Psoas muscle (tissue), 8 donors: ENCODE results near the gene RNF224. TPM values are rescaled to one million over a fixed set of nuclear protein-coding genes. Genes with fewer than 3 reads are reported as not detected.

ENCODE experiments used
- ATAC-seq, 4 donors: fragments of 200-7000 bp; cut with Tn5 transposase; one replicate each; pipeline ENCODE4 v1.9.1; 2020; ENCODE audit warnings: moderate library complexity in 3 of 4, mild to moderate bottlenecking in 2 of 4
- DNase-seq, 2 donors: peaks; one replicate each; pipeline ENCODE4 v3.0.0-alpha.2; 2020
- H3K27ac ChIP-seq: fragments of 200-600 bp; one replicate; pipeline ENCODE4 v1.8.0; 2022
- H3K27me3 ChIP-seq, 3 donors: fragments of 200-600 bp in 1 of 3; one replicate each; pipeline versions ENCODE4 v1.6.1 to v1.8.0; 2013 to 2022; ENCODE audit warnings: low read length in 2 of 3, mild to moderate bottlenecking in 2 of 3, moderate library complexity in 1 of 3; ENCODE audit not compliant: insufficient read depth in 3 of 3
- H3K36me3 ChIP-seq, 2 donors: fragments of 200-600 bp in 1 of 2; one replicate each; pipeline versions ENCODE4 v1.6.1 to v1.8.0; 2013 to 2022; ENCODE audit warnings: low read depth in 1 of 2, mild to moderate bottlenecking in 1 of 2, moderate library complexity in 1 of 2; ENCODE audit not compliant: insufficient read depth in 1 of 2
- H3K4me1 ChIP-seq: fragments of 200-600 bp; one replicate; pipeline ENCODE4 v1.8.0; 2022
- H3K4me3 ChIP-seq: fragments of 200-600 bp; one replicate; pipeline ENCODE4 v1.8.0; 2022; ENCODE audit warnings: mild to moderate bottlenecking
- H3K9me3 ChIP-seq: fragments of 200-600 bp; one replicate; pipeline ENCODE4 v1.8.0; 2022
- CTCF ChIP-seq: fragments of 200-600 bp; IDR thresholded peaks from one replicate; pipeline ENCODE4 v1.8.0; 2022; ENCODE audit warnings: antibody characterized with exemption
- WGBS, 3 donors: extraction: QIAGEN DNeasy Blood & Tissue Kit; methylation state at CpG; one replicate each; pipeline versions ENCODE4 v1.1.6 to v1.1.7; 2013; 5-methylcytosine and 5-hydroxymethylcytosine counted together
- intact Hi-C, 2 donors: fragments of 100-400 bp; cut with DNase I; formaldehyde crosslinking; loops; one replicate each; pipeline versions ENCODE4 v1.11.0 to v1.14.2; 2022
- polyA plus RNA-seq, 3 donors: library from polyadenylated mRNA; stranded (reverse); fragments of 200-250 nt; gene quantifications; one replicate each; pipeline ENCODE4 v1.2.3, GENCODE V29; 2013
- total RNA-seq, 4 donors: library from RNA; stranded (reverse); fragmentation: NEBNext Ultra II Directional in 2 of 4; extraction: Animal tissue kit (Norgen Biotek cat#: 25700) in 2 of 4; gene quantifications; one replicate each; pipeline versions ENCODE4 v1.2.1 to v1.2.4, GENCODE V29; 2021 to 2023
- donor health status: healthy with polysubstance abuse.
- donor health status: DM: no; HTN: no; CAD: no; lungs with moderate emphysema.
- donor health status: Bipolar disorder and iron deficiency.
- donor health status: healthy.
- donor health status: DM: yes; HTN: yes; CAD: no.
- donor health status: DM: no; HTN: no; CAD: no.
- donor health status: DM: no; HTN: no; CAD: no.
- donor health status: DM: yes; HTN: yes; CAD: no.

Gene RNF224
- total and polyA plus RNA-seq, 7 donors, result 0.01 TPM; not detected in 6

GRCh38 chr9:137198051-137198901, 29.0 kb upstream of the RNF224 start:
- H3K27ac ChIP-seq, result no peak overlapping the region
- H3K27me3 ChIP-seq, result no peaks in the 10 kb centered on the region
- peaks cover 56% of the 10 kb centered on the region for H3K4me1 ChIP-seq
- peak overlapping the region; percentile 90 for H3K4me3 ChIP-seq
- TF ChIP-seq CTCF, result no peak
- ATAC-seq (no peak), DNase-seq (no peak)
- WGBS, 3 donors, result 63 to 66% (median 65%) methylated on average over 19 of the region's 19 CpGs
- intact Hi-C loops, result no loop called here
- H3K9me3 ChIP-seq, result no peaks in the 10 kb centered on the region
- H3K36me3 ChIP-seq, result no peaks in the 10 kb centered on the region

GRCh38 chr9:137198902-137199283, 28.4 kb upstream of the RNF224 start:
- intact Hi-C loops, result no loop called here
- Histone ChIP-seq H3K27ac (no peak overlapping the region), H3K36me3 (no peaks in the 10 kb centered on the region), H3K4me1 (peaks cover 62% of the 10 kb centered on the region), H3K4me3 (peak overlapping the region; percentile 90), H3K27me3 (no peaks in the 10 kb centered on the region), H3K9me3 (no peaks in the 10 kb centered on the region)
- DNase-seq (no peak), ATAC-seq (no peak)
- no peak for TF ChIP-seq CTCF
- 70 to 77% (median 71%) methylated on average over 11 of the region's 11 CpGs for WGBS, 3 donors

GRCh38 chr9:137199411-137200121, 27.7 kb upstream of the RNF224 start:
- H3K4me1 ChIP-seq, result peaks cover 62% of the 10 kb centered on the region
- H3K9me3 ChIP-seq, result no peaks in the 10 kb centered on the region
- DNase-seq, result no peak
- intact Hi-C loops, result no loop called here
- TF ChIP-seq CTCF, result no peak
- H3K36me3 ChIP-seq, result no peaks in the 10 kb centered on the region
- 13 to 19% (median 13%) methylated on average over 37 to 51 of the region's 51 CpGs for WGBS, 3 donors
- H3K4me3 ChIP-seq, result peak overlapping the region; percentile 90
- H3K27ac ChIP-seq, result peak overlapping the region; percentile 23
- ATAC-seq, result no peak
- H3K27me3 ChIP-seq, result no peaks in the 10 kb centered on the region

GRCh38 chr9:137200311-137201204, 26.7 kb upstream of the RNF224 start, which contains the start of gene TPRN:
TPRN (minus strand) TSS chr9:137200741; CDS start chr9:137200711, 30 bp downstream.
- Histone ChIP-seq H3K4me3 (peak within 1 kb of the TSS; percentile 90), H3K9me3 (no peaks in the 10 kb centered on the region), H3K27me3 (no peaks in the 10 kb centered on the region), H3K36me3 (no peaks in the 10 kb centered on the region), H3K4me1 (peaks cover 62% of the 10 kb centered on the region), H3K27ac (peak within 1 kb of the TSS; percentile 86)
- DNase-seq (peak; percentile 100), ATAC-seq (peak; percentile 97 to 99 (median 98))
- no peak for TF ChIP-seq CTCF
- WGBS, 3 donors, result 0 to 1% (median 0%) methylated on average over 38 to 117 of the region's 118 CpGs
- intact Hi-C loops, result no loop called here
